Astrocyte (in vitro differentiated cells and primary cell): Measurements from ENCODE around the gene C7orf57.

Experiments used
- CTCF ChIP-seq: IDR thresholded peaks from 2 replicates; pipeline ENCODE4 v1.5.1; 2011; ENCODE audit warnings: low read depth, mild to moderate bottlenecking, inconsistent platforms, low read length, moderate library complexity; ENCODE audit not compliant: insufficient read depth
- EZH2 ChIP-seq: IDR thresholded peaks from 2 replicates; pipeline ENCODE4 v1.6.1; 2012; ENCODE audit warnings: mild to moderate bottlenecking, low read length, inconsistent platforms; ENCODE audit not compliant: insufficient read depth

- TF ChIP-seq CTCF (no peak), EZH2 (no peak)
Observed at GRCh38 chr7:48035301-48035966, at the start of gene C7orf57.
